Measurements from ENCODE around the gene MUC5B. TPM values are rescaled to one million over a fixed set of nuclear protein-coding genes. Genes with fewer than 3 reads are reported as not detected.
"Not testable (repeated sequence)": the region's sequence is repeated elsewhere in the genome, so short reads cannot be mapped to it uniquely, and the experiment has no call there.

MUC5B gene
- total RNA-seq, 2 experiments from 2014 or later = not detected

GRCh38 chr11:1203505-1204271 is 19.2 kb upstream of the MUC5B start:
- Mint-ChIP-seq H3K27me3 (no peaks in the 10 kb centered on the region), H3K36me3 (no peaks in the 10 kb centered on the region), H3K9me3 (no peaks in the 10 kb centered on the region), H3K4me1 (no peaks in the 10 kb centered on the region), H3K27ac (no peak overlapping the region), H3K4me3 (no peak overlapping the region)
- DNase-seq = peak; percentile 25
- ATAC-seq (ENCODE audit: low read depth) = no peak
- POLR2A ChIA-PET = no interaction called here

- no peak for ATAC-seq (ENCODE audit: low read depth)
- H3K4me3 Mint-ChIP-seq = no peak overlapping the region
- POLR2A ChIA-PET = no interaction called here
- no peaks in the 10 kb centered on the region for H3K9me3 Mint-ChIP-seq
- no peak overlapping the region for H3K27ac Mint-ChIP-seq
- DNase-seq = peak; percentile 20
- no peaks in the 10 kb centered on the region for H3K4me1 Mint-ChIP-seq
- H3K27me3 Mint-ChIP-seq = no peaks in the 10 kb centered on the region
- H3K36me3 Mint-ChIP-seq = no peaks in the 10 kb centered on the region
Measured at GRCh38 chr11:1204381-1205101, 18.3 kb upstream of the MUC5B start.

- Mint-ChIP-seq H3K4me1 (no peaks in the 10 kb centered on the region), H3K9me3 (no peaks in the 10 kb centered on the region), H3K27me3 (no peaks in the 10 kb centered on the region), H3K4me3 (no peak overlapping the region), H3K36me3 (no peaks in the 10 kb centered on the region), H3K27ac (no peak overlapping the region)
- POLR2A ChIA-PET = no interaction called here
- DNase-seq (peak; percentile 26), ATAC-seq (ENCODE audit: low read depth) (no peak)
Measured at GRCh38 chr11:1205121-1205986, 17.5 kb upstream of the MUC5B start.

GRCh38 chr11:1205987-1206331 is 16.9 kb upstream of the MUC5B start:
- Mint-ChIP-seq H3K4me3 (no peak overlapping the region), H3K27ac (no peak overlapping the region), H3K27me3 (no peaks in the 10 kb centered on the region), H3K36me3 (no peaks in the 10 kb centered on the region), H3K4me1 (no peaks in the 10 kb centered on the region), H3K9me3 (no peaks in the 10 kb centered on the region)
- POLR2A ChIA-PET = no interaction called here
- DNase-seq (peak; percentile 5), ATAC-seq (ENCODE audit: low read depth) (no peak)

- Mint-ChIP-seq H3K36me3 (no peaks in the 10 kb centered on the region), H3K27me3 (no peaks in the 10 kb centered on the region), H3K4me3 (no peak overlapping the region), H3K4me1 (no peaks in the 10 kb centered on the region), H3K9me3 (no peaks in the 10 kb centered on the region), H3K27ac (no peak overlapping the region)
- DNase-seq = peak; percentile 19
- ATAC-seq (ENCODE audit: low read depth) = no peak
- POLR2A ChIA-PET = no interaction called here
Measured at GRCh38 chr11:1206391-1207271, 16.2 kb upstream of the MUC5B start.

GRCh38 chr11:1207401-1208143 is 15.3 kb upstream of the MUC5B start:
- no peaks in the 10 kb centered on the region for H3K4me1 Mint-ChIP-seq
- no peaks in the 10 kb centered on the region for H3K36me3 Mint-ChIP-seq
- POLR2A ChIA-PET = no interaction called here
- peaks cover 6% of the 10 kb centered on the region for H3K27me3 Mint-ChIP-seq
- no peak overlapping the region for H3K4me3 Mint-ChIP-seq
- no peak for ATAC-seq (ENCODE audit: low read depth)
- H3K27ac Mint-ChIP-seq = no peak overlapping the region
- H3K9me3 Mint-ChIP-seq = peaks cover 1% of the 10 kb centered on the region
- peak; percentile 23 for DNase-seq

- ATAC-seq (ENCODE audit: low read depth) (no peak), DNase-seq (peak; percentile 20)
- POLR2A ChIA-PET = no interaction called here
- Mint-ChIP-seq H3K4me3 (no peak overlapping the region), H3K27me3 (peaks cover 8% of the 10 kb centered on the region), H3K9me3 (peaks cover 2% of the 10 kb centered on the region), H3K4me1 (no peaks in the 10 kb centered on the region), H3K36me3 (no peaks in the 10 kb centered on the region), H3K27ac (no peak overlapping the region)
Measured at GRCh38 chr11:1208144-1208393, 14.8 kb upstream of the MUC5B start.

GRCh38 chr11:1208394-1209261 is 14.2 kb upstream of the MUC5B start:
- Mint-ChIP-seq H3K9me3 (peaks cover 3% of the 10 kb centered on the region), H3K27me3 (peaks cover 10% of the 10 kb centered on the region), H3K27ac (no peak overlapping the region), H3K4me1 (no peaks in the 10 kb centered on the region), H3K4me3 (no peak overlapping the region), H3K36me3 (no peaks in the 10 kb centered on the region)
- DNase-seq (peak; percentile 11), ATAC-seq (ENCODE audit: low read depth) (no peak)
- POLR2A ChIA-PET = no interaction called here

- H3K4me1 Mint-ChIP-seq = no peaks in the 10 kb centered on the region
- DNase-seq (peak; percentile 10), ATAC-seq (ENCODE audit: low read depth) (no peak)
- no peak overlapping the region for H3K4me3 Mint-ChIP-seq
- no peaks in the 10 kb centered on the region for H3K36me3 Mint-ChIP-seq
- peaks cover 3% of the 10 kb centered on the region for H3K9me3 Mint-ChIP-seq
- H3K27me3 Mint-ChIP-seq = peaks cover 17% of the 10 kb centered on the region
- POLR2A ChIA-PET = no interaction called here
- no peak overlapping the region for H3K27ac Mint-ChIP-seq
Measured at GRCh38 chr11:1209371-1210057, 13.4 kb upstream of the MUC5B start.

- DNase-seq (no peak), ATAC-seq (ENCODE audit: low read depth) (no peak)
- Mint-ChIP-seq H3K4me3 (no peak overlapping the region), H3K36me3 (no peaks in the 10 kb centered on the region), H3K27ac (no peak overlapping the region), H3K27me3 (peaks cover 17% of the 10 kb centered on the region), H3K9me3 (peaks cover 3% of the 10 kb centered on the region), H3K4me1 (no peaks in the 10 kb centered on the region)
- POLR2A ChIA-PET = no interaction called here
Measured at GRCh38 chr11:1211838-1212237, 11.0 kb upstream of the MUC5B start.

- POLR2A ChIA-PET, H3K36me3 Mint-ChIP-seq, DNase-seq: not testable (repeated sequence)
Measured at GRCh38 chr11:1215826-1216225, 7.0 kb upstream of the MUC5B start.

More at GRCh38 chr11:1215826-1216225, 7.0 kb upstream of the MUC5B start:
- not testable (repeated sequence) for H3K4me1 Mint-ChIP-seq; ATAC-seq (ENCODE audit: low read depth); H3K9me3 Mint-ChIP-seq; H3K4me3 Mint-ChIP-seq; H3K27ac Mint-ChIP-seq
- peaks cover 17% of the 10 kb centered on the region for H3K27me3 Mint-ChIP-seq
